ENCODE results near the gene PLA1A. TPM values are rescaled to one million over a fixed set of nuclear protein-coding genes. Genes with fewer than 3 reads are reported as not detected.

PLA1A gene
- 3.9 TPM for total RNA-seq

GRCh38 chr3:119597548-119598288 lies at the start of gene PLA1A:
TSS of gene PLA1A (plus strand) at chr3:119597885. CDS start at chr3:119597914, 29 bp downstream.

GRCh38 chr3:119559441-119559963 lies 38.2 kb upstream of the PLA1A start, which contains the start of gene CD80:
TSS of gene CD80 (minus strand) at chr3:119559614. CDS start at chr3:119557728, 1,886 bp downstream.

DNA sequence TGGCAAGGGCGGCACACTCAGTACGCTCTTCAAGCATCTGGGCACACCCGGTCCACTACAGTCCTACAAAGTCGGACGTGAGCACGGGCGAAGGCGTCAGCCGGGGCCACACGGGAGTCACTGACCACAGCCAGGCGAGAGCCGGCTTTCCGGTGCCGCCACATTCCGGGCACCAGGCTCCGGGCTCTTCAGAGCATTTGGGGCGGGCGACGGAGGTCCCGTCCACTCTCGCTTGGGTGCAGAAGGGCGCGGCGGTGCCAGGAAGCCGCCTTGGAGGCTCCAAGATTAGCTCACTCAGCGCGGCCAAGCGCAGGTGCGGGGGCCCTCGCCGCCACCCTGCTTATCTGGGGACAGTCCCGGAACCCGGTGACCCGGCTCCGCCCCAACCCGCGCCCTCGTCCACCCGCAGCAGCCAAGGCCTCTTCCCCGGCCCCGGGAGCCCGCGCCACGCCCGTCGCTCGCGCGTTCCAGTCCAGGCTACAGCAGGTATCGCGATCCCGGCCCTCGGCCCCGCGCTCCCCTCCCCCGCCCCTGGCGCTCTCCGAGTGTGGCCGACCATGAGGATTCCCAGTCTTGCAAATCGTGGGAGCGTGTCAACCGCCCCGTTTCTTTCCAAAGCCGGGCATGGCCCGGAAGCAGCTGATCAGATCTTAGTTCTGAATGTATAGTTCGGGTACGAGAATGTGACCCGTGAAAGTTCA lies 18.2 kb upstream of the PLA1A start, which contains the start of gene ADPRH:
TSS of gene ADPRH (plus strand) at position 127 of the 701 bp plus-strand sequence. CDS start 2,678 bp downstream, outside the sequence.

DNA sequence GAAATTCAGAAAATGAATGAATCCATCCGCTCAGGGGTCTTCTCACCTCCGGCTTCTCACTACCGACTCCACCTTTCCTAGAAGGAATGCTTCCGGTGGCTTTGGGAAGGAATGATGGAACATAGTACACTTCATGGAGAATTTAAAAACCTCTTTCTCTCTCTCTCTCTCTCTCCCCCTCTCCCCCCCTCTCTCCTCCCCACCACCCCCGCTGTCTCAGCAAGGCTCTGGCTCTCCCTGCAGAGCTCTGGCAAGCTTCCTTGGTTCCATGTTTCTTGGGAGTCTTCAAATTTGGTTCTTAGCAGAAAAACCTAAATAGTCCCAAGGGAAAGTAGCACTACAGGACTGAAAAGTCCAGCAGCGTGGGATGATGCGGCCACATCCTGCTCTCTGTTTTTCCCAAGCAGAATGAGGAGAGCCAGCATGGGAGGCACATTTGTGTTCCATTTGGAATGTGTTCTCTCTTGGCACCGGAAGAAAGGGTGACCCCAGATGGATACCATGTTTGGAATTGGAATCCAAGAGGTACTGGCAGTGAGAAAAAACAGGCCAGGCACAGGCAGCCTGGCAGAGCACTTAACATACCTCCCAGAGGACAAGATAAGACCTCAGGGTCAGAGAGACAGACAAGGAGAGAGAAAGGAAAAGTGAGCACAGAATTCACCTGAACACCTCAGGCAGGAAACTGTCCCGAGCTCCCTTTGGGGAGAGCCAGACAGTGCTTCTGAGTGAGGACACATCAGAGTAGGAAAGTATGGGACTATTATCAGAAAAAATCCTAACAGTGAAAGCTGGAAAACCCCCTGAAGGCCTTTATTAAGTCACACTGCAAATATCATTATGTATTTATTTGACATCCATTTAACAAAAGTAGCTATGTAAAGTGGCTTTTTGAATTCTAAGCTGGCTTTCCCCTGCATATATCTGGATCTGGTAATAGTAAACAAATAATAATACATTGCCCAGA lies 63.1 kb downstream of the PLA1A start, which contains the start of gene POPDC2:
TSS of gene POPDC2 (minus strand) at position 116 of the 967 bp plus-strand sequence. CDS start 166 bp downstream, outside the sequence.

GRCh38 chr3:119676771-119677640 lies 79.3 kb downstream of the PLA1A start, which contains the start of gene COX17:
TSS of gene COX17 (minus strand) at chr3:119677406. CDS start at chr3:119677310, 96 bp downstream.

Other genes with a start within 250 kb of the PLA1A start
- gene TMEM39A, start 134.3 kb upstream of the PLA1A start, total RNA-seq = 53.2 TPM
- gene POGLUT1, start 128.9 kb upstream of the PLA1A start, total RNA-seq = 15.9 TPM
- 42.1 TPM for gene TIMMDC1, start 99.3 kb upstream of the PLA1A start, total RNA-seq
- 0.18 TPM for gene CD80, start 38.3 kb upstream of the PLA1A start, total RNA-seq
- 7.6 TPM for gene ADPRH, start 18.4 kb upstream of the PLA1A start, total RNA-seq
- 10.5 TPM for gene POPDC2, start 62.7 kb downstream of the PLA1A start, total RNA-seq
- gene COX17, start 79.5 kb downstream of the PLA1A start, total RNA-seq = 44.3 TPM
- 12.7 TPM for gene CFAP91, start 105.1 kb downstream of the PLA1A start, total RNA-seq
- gene NR1I2, start 184.2 kb downstream of the PLA1A start, total RNA-seq = 0.47 TPM

Measured in metanephros (tissue), 1 donor.